ENCODE results near the gene MACROD1.

MACROD1 gene

DNA sequence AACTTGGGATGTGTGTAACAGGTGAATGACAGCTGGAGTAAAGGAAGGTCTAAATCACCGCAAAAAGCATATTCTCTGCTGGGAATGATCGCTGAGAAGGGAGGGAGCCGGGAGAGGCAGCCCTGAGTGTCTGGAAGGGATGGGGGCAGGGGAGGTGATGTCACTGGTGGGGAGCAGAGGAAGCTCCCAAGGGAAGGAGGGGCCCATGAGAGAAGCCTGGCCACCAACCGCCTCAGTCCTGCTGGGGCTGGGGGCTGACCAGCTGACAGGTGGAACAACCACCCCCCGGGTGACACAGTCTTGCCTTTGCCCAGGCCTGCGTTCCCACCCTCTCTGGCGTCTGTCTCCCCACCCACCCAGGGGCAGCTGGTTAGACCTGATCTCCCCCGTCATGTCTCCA lies 136.1 kb downstream of the MACROD1 start:
- no peak for DNase-seq

- no peak for DNase-seq
Observed at GRCh38 chr11:64028398-64029115, 137.4 kb downstream of the MACROD1 start.

- no peak for DNase-seq
Observed at GRCh38 chr11:64027651-64028397, 138.1 kb downstream of the MACROD1 start.

GRCh38 chr11:64026575-64027205 lies 139.2 kb downstream of the MACROD1 start:
- no peak for DNase-seq

GRCh38 chr11:64025205-64025604 lies 140.7 kb downstream of the MACROD1 start:
- no peak for DNase-seq

GRCh38 chr11:64023712-64024710 lies 141.9 kb downstream of the MACROD1 start:
- DNase-seq: no peak

DNA sequence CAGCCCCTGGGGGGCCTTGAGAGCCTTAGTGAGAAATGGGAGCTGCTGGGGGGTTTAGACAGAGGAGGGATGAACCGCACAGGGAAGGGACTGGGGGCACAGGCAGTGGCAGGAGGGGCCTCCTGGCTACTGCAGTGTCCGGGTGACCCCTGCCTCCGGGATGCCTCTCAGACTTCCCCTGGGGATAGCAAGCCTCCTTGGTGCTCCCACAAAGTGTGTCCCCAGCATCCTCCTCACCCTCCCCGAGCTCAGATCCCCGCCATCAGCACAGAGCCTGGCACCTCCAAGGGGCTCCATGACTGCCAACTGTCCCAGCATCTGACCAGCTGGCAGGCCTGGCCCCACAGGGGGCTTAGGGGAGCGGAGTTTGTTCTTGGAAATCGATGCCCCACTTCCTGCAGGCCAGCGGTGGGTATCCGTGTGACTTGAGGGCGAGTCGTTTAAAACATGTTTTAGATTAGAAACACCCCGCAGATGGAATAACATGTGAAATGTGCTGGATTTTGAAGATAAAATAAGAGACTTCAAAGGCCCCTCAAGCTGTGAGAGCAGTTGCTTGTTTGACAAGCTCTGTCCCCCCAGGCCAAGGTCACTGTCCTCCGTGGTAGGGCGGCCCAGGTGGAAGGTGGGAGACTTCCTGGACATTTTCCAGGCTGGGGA lies 143.7 kb downstream of the MACROD1 start:
- DNase-seq: no peak

GRCh38 chr11:64021757-64022093 lies 144.2 kb downstream of the MACROD1 start:
- no peak for DNase-seq

DNA sequence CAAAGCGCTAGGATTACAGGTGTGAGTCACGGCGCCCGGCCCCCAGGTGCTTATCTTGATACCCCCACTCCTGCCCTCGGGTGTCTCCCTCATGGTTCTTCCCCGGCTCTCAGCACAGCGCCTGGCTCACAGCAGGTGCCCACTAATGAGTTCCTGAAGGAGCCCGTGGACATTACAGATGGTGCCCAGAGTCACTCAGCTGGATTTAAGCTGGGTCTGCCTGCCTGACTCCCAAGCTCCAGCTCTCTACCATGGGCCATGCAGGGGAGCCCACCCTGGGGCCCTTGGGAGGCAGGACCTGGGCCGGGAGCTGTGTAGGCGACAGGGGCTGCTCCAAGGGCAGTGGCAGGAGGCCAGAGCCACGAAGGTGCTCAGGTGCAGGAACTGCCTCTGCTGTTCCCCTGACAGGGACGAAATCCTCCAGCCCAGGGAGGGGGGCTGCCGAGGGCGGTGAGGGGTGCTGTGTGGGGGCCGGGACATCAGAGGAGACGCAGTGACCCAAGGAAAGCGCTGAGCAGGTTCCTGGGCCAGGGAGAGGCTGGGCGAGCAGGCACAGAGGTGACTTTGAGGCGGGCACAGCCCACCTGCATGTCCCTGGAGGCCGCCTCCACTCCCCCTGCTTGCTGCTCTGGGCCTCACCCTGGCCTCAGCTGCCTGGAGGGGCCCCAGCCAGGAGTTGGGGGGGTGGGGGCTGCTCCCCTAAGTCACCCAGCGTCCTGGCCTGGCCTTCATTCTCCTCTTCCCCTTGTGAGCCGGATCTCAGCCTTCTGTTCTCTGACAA lies 144.7 kb downstream of the MACROD1 start:
- DNase-seq: no peak

DNA sequence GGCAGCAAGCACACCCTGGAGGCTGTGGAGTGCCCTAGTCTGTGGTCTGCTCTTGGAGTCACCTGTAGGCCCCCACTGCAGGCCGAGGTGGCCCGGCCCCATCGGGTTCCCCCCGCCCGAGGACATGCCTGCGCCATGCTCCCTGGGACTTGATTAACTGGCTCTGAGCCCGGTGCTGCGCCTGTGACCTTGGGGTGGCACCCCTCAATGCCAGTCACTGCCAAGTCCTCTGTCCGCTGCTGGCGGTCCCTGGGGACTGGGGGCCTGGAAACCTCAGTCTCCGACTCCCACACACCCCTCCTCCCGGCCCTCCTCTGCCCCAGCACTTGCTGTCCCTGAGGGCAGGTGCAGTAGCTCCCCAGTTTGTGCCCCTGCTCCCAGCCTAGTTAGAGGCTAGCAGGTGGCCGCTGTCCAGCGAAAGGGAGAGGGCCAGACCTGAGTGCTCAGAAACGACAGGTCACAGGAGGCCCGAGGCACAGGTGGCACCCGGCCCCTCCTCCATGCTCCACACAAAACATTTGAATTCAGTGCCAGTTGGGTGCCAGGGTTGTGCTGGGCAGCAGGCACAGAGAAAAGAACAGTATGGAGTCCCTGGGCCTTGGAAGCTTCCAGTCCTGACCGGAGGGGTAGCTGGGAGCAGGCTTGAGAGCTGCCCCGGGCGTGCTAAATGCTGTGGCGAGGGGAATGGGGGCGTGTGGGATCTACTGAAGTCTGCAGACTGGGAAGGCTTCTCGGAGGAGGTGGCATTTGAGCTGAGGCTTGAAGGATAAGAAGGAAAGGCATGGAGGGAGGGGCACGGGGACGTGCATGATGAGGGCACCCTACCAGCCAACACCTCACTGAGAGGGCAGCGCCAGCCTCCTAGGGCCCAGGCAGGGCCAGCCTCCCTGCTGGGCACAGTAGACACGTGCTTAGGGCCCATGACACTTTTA lies 146.5 kb downstream of the MACROD1 start:
- no peak for DNase-seq

- DNase-seq: no peak
Observed at GRCh38 chr11:64018310-64018709, 147.6 kb downstream of the MACROD1 start.

DNA sequence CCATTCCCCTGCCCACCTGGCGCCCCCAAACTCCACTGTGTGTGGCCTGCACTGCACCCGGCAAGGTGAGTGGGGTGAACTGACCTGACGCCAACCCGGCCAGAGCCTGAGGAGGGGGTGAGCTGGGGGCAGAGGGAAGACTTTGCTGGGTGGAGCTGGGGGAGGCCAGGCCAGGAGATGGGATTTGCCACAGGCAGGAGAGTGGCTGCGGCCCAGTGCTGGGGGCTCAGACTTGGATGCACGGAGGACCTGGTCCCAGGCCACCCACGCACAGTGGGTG lies 148.0 kb downstream of the MACROD1 start:
- DNase-seq: no peak

DNA sequence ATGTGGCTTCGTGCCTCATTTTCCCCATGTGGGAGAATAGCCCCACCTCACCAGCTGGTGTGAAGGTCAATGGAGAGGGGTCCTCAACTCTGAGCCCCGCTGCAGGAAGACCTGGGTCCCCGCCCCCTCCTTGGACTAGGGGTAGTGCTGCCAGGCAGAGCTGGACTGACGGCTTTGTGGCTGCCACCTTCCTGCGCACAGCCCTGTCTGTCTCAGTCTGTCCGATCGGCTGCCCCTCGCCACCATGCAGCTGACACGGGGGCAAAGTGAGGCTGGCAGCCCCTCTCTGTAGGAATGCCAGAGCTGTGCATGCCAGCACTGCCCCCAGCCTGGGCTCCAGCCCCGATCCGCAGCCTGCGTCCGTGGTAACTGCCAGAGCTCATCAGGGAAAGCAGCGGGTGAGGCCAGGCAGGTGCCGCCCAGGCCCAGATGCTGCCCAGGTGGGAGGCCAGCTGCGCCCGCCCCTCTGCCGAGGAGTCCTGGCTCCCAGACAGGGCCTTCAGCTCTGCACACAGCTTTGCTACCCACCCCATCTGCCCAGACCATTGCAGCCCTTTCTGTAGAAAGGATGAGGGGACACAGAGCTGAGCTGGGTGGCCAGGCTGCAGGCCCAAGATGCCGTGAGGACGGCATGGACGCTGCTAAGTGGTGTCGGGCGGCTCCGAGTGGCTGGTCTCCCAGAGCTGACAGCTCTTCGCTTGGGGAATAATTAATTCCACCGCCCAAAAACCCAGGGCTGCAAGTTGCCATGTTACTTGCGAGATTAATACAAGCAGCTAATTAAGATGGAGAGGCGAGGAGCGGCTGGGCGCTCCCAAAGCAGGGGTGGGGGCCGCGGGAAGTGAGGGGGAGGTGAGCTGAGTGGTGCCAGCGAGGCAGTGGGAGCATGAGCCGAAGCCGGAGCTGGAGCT lies 149.7 kb downstream of the MACROD1 start:
- DNase-seq: no peak

DNA sequence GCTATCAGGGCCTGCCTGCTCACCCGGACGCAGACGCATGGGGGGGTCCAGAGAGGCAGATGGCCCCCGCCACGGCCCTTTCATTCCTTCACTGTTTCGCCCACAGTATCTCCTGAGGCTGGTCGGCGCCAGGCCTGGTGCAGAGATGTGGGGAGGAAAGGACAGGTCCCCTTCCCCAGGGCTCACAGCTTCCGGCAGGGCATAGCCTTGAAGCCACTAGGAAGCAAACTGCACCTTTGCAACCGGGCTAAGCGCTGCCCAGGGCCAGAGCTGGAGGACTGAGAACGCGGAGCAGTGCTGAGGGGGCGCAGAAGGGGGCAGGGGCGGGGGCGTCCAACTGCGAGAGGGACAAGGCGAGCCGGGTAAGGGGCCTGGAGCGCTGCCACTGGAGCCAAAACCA lies 150.4 kb downstream of the MACROD1 start:
- no peak for DNase-seq

- DNase-seq: no peak
Observed at GRCh38 chr11:64014356-64014755, 151.6 kb downstream of the MACROD1 start.

DNA sequence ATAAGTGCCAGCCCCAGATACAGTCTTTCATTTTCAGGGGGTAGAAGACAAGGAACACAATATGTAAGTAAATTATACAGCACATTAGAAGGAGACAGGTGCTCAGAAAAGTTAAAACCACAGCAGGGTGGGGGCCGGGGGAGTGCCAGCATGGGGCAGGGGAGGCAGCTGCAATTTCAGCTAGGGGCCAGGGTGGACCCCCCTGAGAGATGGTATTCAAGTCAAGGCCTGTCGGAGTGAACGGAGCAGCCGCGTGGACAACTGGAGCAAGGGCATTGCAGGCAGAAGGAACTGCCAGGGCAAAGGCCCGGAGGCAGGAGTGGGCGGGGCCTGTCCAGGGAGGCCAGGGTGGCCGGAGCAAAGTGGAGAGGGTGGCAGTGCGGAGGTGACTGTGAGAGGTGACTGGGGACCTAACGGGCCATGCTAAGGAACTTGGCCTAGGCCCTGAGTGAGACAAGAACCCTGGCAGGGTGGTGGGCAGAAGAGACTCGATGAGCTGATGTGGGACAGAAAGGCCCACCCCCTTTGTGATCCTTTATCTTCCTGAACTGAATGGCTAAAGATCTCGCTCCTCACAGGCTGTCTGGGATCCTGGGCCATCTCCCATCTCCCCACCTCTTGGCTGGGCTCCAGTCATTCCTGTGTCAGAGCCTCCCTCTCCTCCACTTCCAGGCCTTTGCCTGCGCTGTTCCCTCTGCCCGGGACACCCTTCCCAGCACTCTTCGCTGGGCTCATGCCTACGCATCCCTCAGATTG lies 152.6 kb downstream of the MACROD1 start:
- no peak for DNase-seq

DNA sequence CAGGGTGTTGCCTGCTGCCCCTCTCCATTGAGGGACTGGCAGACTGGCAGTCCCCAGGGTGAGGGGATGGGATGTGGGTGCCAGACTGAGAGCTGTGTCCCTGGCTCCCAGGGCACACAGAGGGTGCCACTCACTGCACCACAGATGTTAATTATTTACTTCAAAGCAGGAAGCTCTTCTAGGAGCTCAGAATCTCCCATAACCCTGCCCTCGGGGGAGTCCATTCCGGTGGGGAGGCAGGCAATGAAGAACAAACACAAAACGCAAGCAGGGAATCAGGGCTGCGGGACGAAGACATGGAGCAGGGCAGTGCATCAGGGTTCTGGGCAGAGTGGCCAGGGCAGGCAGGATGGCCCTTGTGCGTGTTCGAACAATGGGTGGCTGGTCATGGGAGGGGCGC lies 154.5 kb downstream of the MACROD1 start:
- no peak for DNase-seq

DNA sequence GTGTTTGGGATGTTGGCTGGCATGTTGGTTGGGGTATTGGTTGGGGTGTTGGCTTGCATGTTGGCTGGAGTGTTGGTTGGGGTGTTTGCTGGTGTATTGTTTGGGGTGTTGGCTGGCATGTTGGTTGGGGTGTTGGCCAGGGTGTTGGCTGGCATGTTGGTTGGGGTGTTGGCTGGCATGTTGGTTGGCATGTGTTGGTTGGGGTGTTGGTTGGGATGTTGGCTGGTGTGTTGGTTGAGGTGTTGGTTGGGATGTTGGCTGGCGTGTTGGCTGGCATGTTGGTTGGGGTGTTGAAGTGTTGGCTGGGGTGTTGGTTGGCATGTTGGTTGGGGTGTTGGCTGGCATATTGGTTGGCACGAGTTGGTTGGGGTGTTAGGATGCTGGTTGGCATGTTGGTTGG lies 155.1 kb downstream of the MACROD1 start:
- no peak for DNase-seq

DNA sequence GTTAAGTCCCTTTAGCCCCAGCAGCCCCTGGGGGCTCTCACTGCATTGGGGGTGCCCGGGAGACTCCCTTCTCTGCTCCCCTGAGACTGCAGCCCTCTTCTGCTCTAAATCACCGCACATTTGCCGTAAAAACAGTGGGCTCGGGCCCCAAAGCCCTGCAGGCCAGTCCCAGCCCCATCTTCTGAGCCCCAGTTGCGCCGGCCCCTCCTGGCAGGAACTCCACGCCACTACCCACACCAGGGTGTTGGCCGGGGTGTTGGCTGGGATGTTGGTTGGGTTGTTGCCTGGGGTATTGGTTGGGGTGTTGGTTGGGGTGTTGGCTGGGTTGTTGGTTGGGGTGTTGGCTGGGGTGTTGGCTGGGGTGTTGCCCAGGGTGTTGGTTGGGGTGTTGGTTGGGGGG lies 156.2 kb downstream of the MACROD1 start:
- no peak for DNase-seq
